ENCODE measurements around the gene LDLRAD2.

The LDLRAD2 gene

DNA sequence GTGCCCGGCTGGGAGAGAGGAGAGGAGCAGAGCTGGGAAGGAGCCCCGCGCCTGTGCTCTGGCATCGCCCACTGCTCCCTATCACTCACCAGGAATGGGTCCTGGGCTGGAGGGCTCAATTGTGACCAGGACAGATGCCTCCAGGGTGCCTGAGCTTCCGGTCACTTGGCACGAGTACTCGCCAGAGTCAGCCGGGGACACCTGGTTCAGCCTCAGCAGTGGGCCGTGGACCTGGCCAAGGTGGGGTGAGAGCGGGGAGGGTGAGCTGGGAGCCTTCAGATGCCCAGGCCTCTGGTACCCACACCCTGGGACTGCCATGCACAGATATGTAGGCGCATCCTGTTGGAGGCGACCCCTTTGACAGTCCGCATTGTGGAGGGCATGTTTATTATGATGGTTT, 31.1 kb downstream of the LDLRAD2 start:
- no peaks in the 10 kb centered on the region for H3K9me2 ChIP-seq (replicated peaks; ENCODE audit: insufficient read depth, low read length)
- no peaks in the 10 kb centered on the region for H3K4me1 ChIP-seq (ENCODE audit: low read length)
- H3K9ac ChIP-seq (ENCODE audit: low read length), result no peak overlapping the region
- DNase-seq, result no peak
- no peaks in the 10 kb centered on the region for H3K79me2 ChIP-seq (ENCODE audit: low read length)
- H3K36me3 ChIP-seq (replicated peaks; ENCODE audit: insufficient read depth, low read length), result no peaks in the 10 kb centered on the region
- H3K27me3 ChIP-seq (replicated peaks; ENCODE audit: insufficient read depth, low read length), result no peaks in the 10 kb centered on the region
- no peaks in the 10 kb centered on the region for H3K9me3 ChIP-seq (replicated peaks; ENCODE audit: insufficient read depth, low read length)
- no peak overlapping the region for H3K4me3 ChIP-seq (ENCODE audit: low read length)
- no peak overlapping the region for H3K27ac ChIP-seq (ENCODE audit: low read length)
- no peak overlapping the region for H2AFZ ChIP-seq (ENCODE audit: low read length)
- no peak for TF ChIP-seq EZH2phosphoT487 (IDR thresholded peaks at IDR 0.05; ENCODE audit: low read length)
- TF ChIP-seq, protein P1, sequence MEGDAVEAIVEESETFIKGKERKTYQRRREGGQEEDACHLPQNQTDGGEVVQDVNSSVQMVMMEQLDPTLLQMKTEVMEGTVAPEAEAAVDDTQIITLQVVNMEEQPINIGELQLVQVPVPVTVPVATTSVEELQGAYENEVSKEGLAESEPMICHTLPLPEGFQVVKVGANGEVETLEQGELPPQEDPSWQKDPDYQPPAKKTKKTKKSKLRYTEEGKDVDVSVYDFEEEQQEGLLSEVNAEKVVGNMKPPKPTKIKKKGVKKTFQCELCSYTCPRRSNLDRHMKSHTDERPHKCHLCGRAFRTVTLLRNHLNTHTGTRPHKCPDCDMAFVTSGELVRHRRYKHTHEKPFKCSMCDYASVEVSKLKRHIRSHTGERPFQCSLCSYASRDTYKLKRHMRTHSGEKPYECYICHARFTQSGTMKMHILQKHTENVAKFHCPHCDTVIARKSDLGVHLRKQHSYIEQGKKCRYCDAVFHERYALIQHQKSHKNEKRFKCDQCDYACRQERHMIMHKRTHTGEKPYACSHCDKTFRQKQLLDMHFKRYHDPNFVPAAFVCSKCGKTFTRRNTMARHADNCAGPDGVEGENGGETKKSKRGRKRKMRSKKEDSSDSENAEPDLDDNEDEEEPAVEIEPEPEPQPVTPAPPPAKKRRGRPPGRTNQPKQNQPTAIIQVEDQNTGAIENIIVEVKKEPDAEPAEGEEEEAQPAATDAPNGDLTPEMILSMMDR (IDR thresholded peaks at IDR 0.05; ENCODE audit: low read length), result no peak
- TF ChIP-seq EZH2 (optimal IDR thresholded peaks at IDR 0.05; ENCODE audit: low read depth, low read length), result no peak
- no peaks in the 10 kb centered on the region for H3F3A ChIP-seq (ENCODE audit: insufficient read depth, low read length)
- H3K4me2 ChIP-seq (ENCODE audit: low read depth, low read length), result no peak overlapping the region
- H4K20me1 ChIP-seq (ENCODE audit: insufficient read depth, low read length), result no peaks in the 10 kb centered on the region

DNA sequence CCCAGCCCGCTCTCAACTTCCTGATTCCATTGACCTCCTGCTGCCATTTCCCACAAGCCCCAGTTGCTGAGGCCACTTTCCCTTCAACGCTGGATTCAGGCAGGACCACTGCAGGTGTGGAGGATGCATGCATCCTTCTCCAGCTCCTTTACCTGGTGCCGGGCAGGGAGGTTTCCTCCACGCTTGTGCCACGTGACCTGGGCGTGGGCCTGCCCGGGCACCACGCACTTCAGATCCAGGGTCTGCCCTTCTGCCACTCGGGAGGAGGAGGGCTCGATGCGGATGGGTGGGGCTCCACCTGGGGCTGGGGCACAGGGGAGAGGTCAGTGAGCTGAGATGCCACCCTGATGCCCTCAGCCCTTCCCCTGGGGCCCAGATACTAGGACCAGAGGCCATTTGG, 31.9 kb downstream of the LDLRAD2 start:
- no peak overlapping the region for H3K4me2 ChIP-seq (ENCODE audit: low read depth, low read length)
- H3K27ac ChIP-seq (ENCODE audit: low read length), result no peak overlapping the region
- H3K79me2 ChIP-seq (ENCODE audit: low read length), result no peaks in the 10 kb centered on the region
- H3K27me3 ChIP-seq (replicated peaks; ENCODE audit: insufficient read depth, low read length), result no peaks in the 10 kb centered on the region
- no peaks in the 10 kb centered on the region for H3K9me3 ChIP-seq (replicated peaks; ENCODE audit: insufficient read depth, low read length)
- no peaks in the 10 kb centered on the region for H4K20me1 ChIP-seq (ENCODE audit: insufficient read depth, low read length)
- H3F3A ChIP-seq (ENCODE audit: insufficient read depth, low read length), result no peaks in the 10 kb centered on the region
- H3K4me1 ChIP-seq (ENCODE audit: low read length), result no peaks in the 10 kb centered on the region
- TF ChIP-seq EZH2 (optimal IDR thresholded peaks at IDR 0.05; ENCODE audit: low read depth, low read length) (no peak), EZH2phosphoT487 (IDR thresholded peaks at IDR 0.05; ENCODE audit: low read length) (no peak)
- TF ChIP-seq, protein P1 (IDR thresholded peaks at IDR 0.05; ENCODE audit: low read length), result no peak
- no peak for DNase-seq
- H3K9ac ChIP-seq (ENCODE audit: low read length), result no peak overlapping the region
- no peaks in the 10 kb centered on the region for H3K9me2 ChIP-seq (replicated peaks; ENCODE audit: insufficient read depth, low read length)
- no peak overlapping the region for H2AFZ ChIP-seq (ENCODE audit: low read length)
- H3K36me3 ChIP-seq (replicated peaks; ENCODE audit: insufficient read depth, low read length), result no peaks in the 10 kb centered on the region
- no peak overlapping the region for H3K4me3 ChIP-seq (ENCODE audit: low read length)

- no peaks in the 10 kb centered on the region for H3K36me3 ChIP-seq (replicated peaks; ENCODE audit: insufficient read depth, low read length)
- H3K4me3 ChIP-seq (ENCODE audit: low read length), result no peak overlapping the region
- TF ChIP-seq EZH2 (optimal IDR thresholded peaks at IDR 0.05; ENCODE audit: low read depth, low read length) (no peak), EZH2phosphoT487 (IDR thresholded peaks at IDR 0.05; ENCODE audit: low read length) (no peak)
- TF ChIP-seq, protein P1 (IDR thresholded peaks at IDR 0.05; ENCODE audit: low read length), result no peak
Measured at GRCh38 chr1:21845646-21846641, 33.9 kb downstream of the LDLRAD2 start.

More at GRCh38 chr1:21845646-21846641, 33.9 kb downstream of the LDLRAD2 start:
- no peaks in the 10 kb centered on the region for H3K9me3 ChIP-seq (replicated peaks; ENCODE audit: insufficient read depth, low read length)
- no peaks in the 10 kb centered on the region for H3K9me2 ChIP-seq (replicated peaks; ENCODE audit: insufficient read depth, low read length)
- H3K4me1 ChIP-seq (ENCODE audit: low read length), result no peaks in the 10 kb centered on the region
- H3K9ac ChIP-seq (ENCODE audit: low read length), result no peak overlapping the region
- H4K20me1 ChIP-seq (ENCODE audit: insufficient read depth, low read length), result no peaks in the 10 kb centered on the region
- H3K4me2 ChIP-seq (ENCODE audit: low read depth, low read length), result no peak overlapping the region
- no peaks in the 10 kb centered on the region for H3K27me3 ChIP-seq (replicated peaks; ENCODE audit: insufficient read depth, low read length)
- H3K79me2 ChIP-seq (ENCODE audit: low read length), result no peaks in the 10 kb centered on the region
- H2AFZ ChIP-seq (ENCODE audit: low read length), result no peak overlapping the region
- DNase-seq, result no peak
- no peak overlapping the region for H3K27ac ChIP-seq (ENCODE audit: low read length)
- H3F3A ChIP-seq (ENCODE audit: insufficient read depth, low read length), result no peaks in the 10 kb centered on the region

Measured in MM.1S (cell line).